Activated CD8-positive, alpha-beta memory T cell treated with anti-CD3 and anti-CD28 coated beads, Interleukin-2, amount 50 U/mL, for 4 hours (primary cell): ENCODE measurements around the gene ATRAID.
A peak's percentile ranks its signal among the peaks of the same experiment; 100 is the strongest.

ENCODE experiments used
- DNase-seq: peaks from one replicate; pipeline ENCODE4 v3.0.0-alpha.2; 2020

The ATRAID gene

GRCh38 chr2:27220091-27220490, 8.2 kb downstream of the ATRAID start:
- DNase-seq, result no peak

DNA sequence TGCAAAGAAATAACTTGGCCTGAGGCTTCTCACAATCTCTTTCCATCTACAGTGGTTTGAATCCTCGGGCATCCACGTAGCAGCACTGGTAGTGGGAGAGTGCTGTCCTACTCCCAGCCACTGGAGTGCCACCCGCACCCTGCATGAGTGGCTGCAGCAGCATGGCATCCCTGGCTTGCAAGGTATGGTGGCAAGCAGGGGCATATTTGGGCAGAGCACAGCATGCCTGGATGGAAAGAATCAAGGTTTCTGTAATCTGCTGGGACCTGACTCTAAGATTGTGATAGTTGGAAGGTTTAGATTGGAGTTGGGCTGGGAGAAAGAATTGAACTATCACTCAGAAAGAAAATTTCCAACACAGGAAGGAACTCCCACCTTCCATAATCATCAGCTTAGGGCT, 9.3 kb downstream of the ATRAID start:
- no peak for DNase-seq

GRCh38 chr2:27222407-27222806, 10.6 kb downstream of the ATRAID start:
- DNase-seq, result no peak

DNA sequence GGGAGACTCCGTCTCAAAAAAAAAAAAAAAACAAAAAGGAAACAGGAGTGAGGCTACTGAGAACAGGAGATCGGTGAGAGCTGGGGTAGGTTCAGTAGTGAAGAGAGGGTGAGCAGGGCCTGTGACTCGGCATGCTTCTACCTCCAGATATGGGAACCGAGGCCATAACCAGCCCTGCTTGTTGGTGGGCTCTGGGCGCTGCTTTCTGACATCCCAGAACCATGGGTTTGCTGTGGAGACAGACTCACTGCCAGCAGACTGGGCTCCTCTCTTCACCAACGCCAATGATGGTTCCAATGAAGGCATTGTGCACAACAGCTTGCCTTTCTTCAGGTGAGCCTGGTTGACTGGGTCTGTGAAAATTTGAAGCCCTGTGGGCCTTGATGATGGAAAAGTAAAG, 11.6 kb downstream of the ATRAID start:
- no peak for DNase-seq

- DNase-seq, result no peak
These were observed 13.7 kb downstream of the ATRAID start for GRCh38 chr2:27225526-27225925.

DNA sequence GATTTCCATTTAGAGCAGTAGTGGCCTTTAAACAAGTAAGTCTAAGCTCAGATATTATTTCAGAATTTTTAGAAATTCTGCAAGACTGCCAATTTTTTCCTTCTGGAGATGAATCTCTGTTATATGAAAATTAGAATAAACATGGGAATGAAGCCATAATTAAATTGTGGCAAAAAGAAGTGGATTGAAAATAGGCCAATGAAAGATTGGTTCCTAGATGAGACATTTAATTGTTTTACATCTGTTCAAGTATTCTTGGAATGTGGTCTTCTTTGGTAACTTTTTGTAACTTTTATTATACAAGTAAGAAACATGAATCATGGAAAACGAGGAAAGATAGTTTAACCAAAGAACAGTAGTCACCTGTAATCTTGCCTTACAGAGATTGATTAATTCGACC, 15.7 kb downstream of the ATRAID start:
- no peak for DNase-seq

- DNase-seq, result no peak
These were observed 20.1 kb downstream of the ATRAID start for GRCh38 chr2:27231921-27232320.

GRCh38 chr2:27233341-27233740, 21.5 kb downstream of the ATRAID start:
- DNase-seq, result no peak

DNA sequence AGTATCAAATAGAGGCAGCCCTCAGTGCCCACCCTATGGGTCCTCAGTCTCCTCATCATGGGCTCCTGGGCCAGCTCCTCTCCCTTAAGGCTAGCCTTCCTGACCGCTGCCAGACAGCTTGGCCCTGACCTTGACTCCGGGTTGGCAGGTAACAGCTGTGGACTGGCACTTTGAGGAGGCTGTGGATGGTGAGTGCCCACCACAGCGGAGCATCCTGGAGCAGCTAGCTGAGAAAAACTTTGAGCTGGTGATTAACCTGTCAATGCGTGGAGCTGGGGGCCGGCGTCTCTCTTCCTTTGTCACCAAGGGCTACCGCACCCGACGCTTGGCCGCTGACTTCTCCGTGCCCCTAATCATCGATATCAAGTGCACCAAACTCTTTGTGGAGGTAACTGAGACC, 24.3 kb downstream of the ATRAID start:
- DNase-seq, result no peak

DNA sequence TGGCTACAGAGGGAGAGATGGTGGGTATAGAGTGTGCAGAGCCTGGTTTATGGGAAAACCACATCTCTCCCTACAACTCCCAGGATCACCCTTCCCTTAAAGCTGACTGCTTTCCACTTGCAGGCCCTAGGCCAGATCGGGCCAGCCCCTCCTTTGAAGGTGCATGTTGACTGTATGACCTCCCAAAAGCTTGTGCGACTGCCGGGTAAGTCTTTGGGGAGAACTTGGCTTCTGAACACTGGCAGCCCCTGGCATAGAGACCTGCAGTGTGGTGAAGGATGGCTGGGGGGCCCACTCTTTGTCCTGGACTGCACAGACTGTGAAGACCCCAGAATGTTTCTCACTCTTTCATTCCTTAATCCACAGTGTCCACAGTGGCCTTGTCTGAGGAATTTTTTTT, 24.8 kb downstream of the ATRAID start:
- no peak for DNase-seq

- no peak for DNase-seq
These were observed 25.6 kb downstream of the ATRAID start for GRCh38 chr2:27237341-27237945.

DNA sequence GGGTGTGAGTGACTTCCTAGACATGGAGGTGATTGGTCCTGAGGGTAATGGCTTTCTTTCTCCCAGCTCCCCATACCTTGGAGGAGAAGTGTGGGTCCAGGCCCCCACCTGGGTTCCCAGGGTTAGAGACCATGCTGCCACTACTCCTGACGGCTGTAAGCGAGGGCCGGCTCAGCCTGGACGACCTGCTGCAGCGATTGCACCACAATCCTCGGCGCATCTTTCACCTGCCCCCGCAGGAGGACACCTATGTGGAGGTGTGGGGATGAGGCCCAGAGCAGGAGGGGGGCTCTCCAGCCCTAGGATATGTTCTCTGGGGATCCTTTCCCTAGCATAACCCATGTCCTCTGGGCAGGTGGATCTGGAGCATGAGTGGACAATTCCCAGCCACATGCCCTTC, 27.1 kb downstream of the ATRAID start:
- DNase-seq, result no peak

DNA sequence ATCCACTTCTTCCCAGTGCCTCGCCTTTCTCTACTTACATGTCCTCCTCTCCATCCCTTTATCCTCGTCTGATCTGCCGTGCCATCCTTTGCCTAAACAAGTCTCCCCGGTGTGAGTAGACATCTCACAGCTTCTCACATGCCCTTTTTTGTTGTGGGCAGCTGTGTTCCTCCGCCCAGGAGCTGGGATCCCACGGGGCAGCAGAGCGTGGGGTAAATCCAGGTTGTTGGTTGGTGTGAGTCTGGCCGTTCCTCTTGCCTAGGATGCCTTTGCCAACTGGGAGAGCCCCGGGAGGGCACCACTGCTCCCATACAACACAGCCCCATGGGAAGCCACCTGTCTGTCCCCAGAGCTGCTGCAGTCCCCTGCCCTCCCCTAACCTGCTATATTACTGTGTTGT, 28.6 kb downstream of the ATRAID start:
- DNase-seq, result no peak

- no peak for DNase-seq
These were observed 30.1 kb downstream of the ATRAID start for GRCh38 chr2:27241761-27242613.

GRCh38 chr2:27242614-27242951, 30.7 kb downstream of the ATRAID start:
- DNase-seq, result no peak

- DNase-seq, result no peak
These were observed 31.7 kb downstream of the ATRAID start for GRCh38 chr2:27243391-27244130.

DNA sequence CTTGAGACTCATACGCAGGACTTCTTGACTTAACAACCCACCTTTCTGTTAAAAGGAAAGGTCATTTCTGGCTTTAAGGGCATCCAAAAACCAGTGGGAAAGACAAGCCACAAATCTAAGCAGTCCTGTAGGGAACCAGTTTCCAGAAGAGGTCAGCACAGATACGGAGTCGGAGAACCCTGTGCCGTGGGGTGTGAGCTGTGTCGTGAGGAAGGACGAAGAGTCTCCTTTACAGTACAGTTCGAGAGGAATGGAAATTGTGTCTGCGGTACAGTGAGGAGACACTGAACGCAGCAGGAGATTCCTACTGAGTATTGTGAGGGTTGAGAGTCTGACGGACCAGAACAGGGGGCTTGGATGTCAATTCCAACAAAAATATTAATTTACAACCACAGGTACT, 33.3 kb downstream of the ATRAID start:
- DNase-seq, result no peak

- no peak for DNase-seq
These were observed 33.8 kb downstream of the ATRAID start for GRCh38 chr2:27245626-27246025.

DNA sequence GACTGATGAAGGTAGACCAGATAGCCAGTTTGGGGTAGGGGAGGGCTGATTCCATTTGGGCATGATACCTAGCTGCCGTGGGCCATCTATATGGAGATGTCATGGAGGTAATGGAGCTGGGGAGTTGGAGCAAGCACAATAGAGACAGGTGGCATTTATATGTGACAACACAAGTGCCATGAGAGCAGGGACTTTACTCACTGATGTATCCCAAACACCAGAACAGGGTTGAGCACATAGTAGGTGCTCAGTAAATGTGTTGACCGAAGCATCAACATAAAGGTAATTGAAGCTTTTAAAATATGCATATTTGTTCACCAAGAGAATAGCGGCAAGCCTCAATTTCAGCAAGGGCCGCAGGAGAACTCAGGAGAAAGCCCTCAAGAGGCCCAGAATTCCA, 36.1 kb downstream of the ATRAID start:
- DNase-seq, result no peak

- DNase-seq, result no peak
These were observed 37.5 kb downstream of the ATRAID start for GRCh38 chr2:27249159-27249890.

DNA sequence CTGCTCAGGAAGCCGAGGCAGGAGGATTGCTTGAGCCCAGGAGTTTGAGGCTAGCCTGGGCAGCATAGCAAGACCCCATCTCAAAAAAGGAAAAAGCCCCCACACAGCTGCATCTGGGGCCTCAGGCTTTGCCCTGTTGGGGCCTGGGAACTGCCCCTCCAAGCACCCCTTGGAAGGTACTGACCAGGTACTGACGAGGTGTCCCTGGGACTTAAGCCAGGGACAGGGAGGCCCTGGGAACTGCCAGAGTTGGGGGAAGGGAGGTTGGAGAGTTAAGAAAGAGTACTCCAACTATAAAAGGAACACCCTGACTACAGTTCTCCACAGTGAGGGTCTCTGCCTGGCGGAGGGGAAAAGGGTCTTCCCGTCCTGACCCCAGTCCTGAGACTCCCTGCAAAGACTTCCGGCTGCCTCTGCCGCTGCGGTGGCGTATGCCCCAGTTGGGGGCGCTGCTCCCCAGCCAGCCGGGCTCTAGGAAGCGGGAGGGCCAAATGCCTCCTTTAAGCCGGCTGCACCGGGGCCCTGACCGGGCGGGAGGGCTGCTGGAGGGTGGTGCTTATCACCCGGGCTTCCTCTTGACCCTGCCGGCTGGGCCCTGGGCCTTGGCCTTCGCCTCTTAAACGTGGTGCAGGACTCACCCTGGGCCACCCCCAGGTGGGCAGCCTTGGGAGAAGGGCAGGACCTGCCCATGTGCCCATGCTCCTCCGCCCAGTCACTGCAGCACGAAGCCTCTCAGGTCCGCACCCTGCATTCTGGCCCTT, 38.2 kb downstream of the ATRAID start:
- peak; percentile 50 for DNase-seq

GRCh38 chr2:27250652-27251379, 39.0 kb downstream of the ATRAID start:
- DNase-seq, result no peak
